Stimulated activated CD8-positive, alpha-beta memory T cell treated with anti-CD3 and anti-CD28 coated beads, Interleukin-12 subunit alpha, Interleukin-12 subunit beta, amount 100 ng/mL, for 4 hours (primary cell): ENCODE measurements around the gene BIRC5.
A peak's percentile ranks its signal among the peaks of the same experiment; 100 is the strongest.

Source experiments
- DNase-seq: peaks from one replicate; pipeline ENCODE4 v3.0.0-alpha.2; 2020; ENCODE audit warnings: low read depth

Gene BIRC5

DNA sequence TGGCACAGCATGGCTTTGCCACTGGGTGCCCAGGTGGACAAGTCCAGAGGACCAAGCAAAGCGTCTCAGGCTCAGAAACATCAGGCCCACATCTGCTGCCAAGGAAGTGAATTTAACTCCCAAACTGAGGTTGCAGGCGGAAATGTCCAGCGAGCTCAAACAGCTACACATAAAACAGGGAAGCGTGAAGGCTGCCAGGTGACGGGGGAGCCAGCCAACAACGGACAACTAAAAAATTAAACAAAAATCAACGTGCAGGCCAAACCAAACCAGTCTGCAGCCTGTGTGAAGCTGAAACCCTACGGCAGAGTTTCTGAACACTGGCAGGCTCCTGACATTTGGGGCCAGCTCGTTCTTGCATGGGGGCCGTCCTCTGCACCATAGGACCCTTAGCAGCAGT lies 29.7 kb upstream of the BIRC5 start:
- no peak for DNase-seq

DNA sequence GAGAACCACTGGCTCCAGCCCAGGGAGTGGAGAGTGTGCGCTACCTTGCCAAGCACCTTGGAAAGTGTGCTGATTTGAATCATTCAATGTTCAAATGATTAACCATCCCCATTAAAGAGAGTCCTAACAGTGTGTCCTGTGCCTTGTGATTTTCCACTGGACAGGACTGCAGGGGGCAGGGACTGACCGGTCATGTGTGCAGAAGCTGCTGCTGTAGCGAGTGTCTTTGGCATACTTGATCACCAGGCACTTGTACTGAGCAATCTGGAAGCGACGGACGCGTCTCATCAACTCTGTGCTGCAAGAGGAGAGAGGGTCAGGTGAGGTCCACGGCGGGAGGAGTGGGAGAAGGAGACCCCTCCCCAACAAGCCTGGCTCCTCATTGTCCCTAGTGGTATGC lies 29.2 kb upstream of the BIRC5 start:
- no peak for DNase-seq

DNA sequence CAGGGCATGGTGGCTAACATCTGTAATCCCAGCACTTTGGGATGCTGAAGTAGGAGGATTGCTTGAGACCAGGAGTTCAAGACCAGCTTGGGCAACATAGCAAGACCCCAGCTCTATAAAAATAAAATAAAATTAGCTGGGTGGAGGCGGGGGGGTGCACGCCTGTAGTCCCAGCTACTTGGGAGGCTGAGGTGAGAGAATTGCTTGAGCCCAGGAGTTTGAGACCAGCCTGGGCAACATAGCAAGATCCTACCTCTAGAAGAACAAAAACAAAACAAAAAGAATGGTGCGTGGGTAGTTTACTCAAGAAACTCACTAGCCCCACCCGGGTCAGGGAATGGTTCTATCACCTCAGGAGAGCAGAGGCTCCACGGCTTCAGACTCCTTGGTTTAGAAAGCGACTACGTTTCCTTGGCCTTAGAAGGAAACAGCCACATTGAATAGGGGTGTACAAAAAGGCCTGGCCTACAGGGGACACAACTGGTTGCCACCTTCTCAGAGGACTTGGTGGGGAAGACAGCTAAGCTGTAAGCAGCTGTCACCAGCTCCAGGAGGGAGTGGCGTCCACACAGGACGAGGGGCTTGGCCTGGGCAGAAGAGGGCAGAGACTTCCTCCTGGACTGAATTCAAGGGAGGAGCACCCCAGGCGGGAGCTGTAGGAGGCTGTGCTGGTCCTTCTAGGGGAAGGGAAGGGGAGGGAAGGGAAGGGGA lies 27.9 kb upstream of the BIRC5 start:
- DNase-seq, result no peak

DNA sequence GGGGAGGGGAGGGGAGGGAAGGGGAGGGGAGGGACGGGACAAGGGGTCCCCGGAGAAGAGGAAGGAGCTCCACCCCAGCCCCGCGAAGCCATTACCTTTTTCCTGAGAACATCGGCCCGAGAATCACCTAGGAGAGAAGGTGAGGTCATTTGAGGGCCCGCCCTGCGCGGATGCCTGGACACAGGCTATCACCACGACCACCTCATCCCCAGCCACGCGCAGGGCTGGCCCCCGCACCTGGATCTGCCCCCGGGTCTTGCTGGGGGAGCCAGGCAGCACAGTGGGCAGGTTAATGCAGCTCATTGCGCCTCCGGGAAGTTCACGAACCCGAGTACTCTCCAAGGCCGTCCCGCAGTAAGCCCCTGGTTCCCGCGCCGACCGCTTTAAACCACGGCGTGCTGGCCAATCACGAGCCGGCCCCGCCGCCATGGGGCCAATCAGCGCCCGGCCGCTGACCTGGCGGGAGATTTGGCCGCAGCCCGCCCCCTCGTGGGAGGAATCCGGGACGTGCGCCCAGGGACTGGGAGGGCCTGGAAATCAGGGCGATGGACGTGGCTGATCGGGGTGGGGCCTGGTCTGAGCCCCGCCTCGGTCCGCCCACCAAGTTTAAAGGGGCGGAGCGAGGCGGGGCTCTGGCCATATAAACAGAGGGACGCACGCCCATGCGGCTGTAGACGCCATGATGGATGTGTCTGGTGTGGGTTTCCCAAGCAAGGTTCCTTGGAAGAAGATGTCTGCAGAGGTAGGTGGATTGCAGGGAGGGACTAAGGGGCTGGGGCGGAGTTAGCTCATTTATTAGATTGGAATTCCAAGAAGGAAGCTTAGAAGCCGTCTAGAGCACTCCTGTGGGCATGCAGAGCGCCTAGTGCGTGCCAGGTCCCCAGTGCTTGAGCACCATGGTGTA lies 27.1 kb upstream of the BIRC5 start, which contains the start of the genes AFMID and TK1:
Gene AFMID (plus strand): TSS at position 671 of the 904 bp plus-strand sequence. CDS start 9 bp downstream, at position 680.
Gene TK1 (minus strand): TSS at position 361 of the 904 bp plus-strand sequence. CDS start 58 bp downstream, at position 303.
- DNase-seq, result peak; percentile 62

DNA sequence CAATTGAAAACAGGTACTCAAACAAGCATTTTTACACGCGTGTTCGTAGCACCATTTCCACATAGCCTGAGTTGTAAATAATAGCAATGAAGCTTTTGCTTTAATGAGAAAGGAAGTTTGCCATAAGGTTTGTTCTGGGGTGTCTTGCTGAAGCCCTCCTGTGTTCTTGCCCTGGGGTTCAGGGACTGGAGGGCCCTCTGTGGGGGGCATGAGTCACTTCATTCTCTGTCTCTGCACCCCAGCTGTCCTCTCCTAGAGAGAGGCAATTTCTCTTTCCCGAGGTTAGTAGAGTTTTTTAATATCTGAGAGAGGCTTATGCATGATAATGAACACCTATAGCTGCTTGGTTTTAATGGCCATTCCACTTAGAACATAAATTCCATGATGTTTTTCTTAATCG lies 17.3 kb upstream of the BIRC5 start:
- DNase-seq, result no peak

DNA sequence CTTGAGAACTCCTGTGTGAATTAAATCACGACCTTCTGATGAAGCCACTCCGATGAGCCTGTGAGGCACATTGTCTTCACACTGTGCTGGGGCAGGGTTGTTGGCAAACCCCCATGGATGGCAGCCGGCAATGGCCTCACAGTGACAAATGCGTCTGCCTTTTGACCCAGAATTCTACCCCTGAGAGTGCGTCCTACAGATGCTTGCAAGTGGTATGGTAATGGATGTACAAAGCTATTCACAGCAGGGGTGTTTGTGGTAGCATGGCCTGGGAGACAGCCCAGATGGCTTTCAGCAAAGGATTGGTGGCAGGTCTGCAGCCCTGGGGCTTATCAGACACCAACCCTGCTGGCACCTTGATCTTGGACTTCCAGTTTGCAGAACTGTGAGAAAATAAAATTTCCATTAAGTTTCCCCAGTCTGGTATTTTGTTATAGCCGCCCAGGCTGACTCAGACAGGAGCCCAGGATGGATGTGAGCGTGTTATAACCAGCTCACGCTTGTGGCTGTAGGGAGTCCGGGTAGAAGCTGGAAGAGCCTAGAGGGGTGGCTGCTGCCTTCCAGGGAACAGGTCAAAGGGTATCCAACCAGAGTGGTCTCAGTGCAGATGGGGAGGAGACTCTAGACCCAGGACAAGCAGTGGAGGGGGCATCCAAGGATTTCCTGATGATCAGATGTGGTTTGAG lies 16.8 kb upstream of the BIRC5 start:
- no peak for DNase-seq

DNA sequence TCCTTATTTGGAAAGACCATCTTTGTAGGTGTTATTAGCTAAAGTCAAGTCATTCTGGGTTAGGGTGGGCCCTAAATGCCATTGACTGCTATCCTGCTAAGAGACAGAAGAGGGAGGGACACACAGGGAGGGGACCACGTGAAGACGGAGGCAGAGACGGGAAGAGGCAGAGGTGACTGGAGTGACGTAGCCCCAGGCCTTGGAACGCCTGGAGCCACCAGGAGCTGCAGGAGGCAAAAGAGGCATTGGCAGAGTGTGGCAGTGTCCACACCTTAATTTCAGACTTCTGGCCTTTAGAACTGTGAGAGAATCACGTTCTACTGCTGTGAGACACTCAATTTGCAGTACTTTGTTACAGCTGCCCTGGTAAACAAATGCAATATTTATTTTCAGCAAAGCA lies 13.6 kb upstream of the BIRC5 start:
- DNase-seq, result no peak

DNA sequence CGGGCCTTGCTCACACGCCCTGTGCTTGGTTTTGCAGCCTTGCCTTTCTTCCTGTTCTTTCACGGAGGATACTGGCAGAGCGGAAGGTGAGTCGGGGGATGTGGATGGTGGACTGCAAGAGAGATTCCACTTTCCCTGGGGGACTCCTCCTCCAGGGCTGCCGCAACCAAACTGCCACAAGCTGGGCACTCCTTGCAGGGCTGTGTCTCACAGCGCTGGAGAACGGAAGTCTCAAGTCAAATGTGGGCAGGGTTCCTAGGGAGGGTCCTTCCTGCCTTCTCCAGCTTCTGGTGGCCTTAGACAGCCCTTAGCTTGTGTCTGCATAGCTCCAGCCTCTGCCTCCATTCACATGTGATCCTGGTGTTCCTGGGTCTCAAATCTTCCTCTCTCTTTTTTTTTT lies 11.4 kb upstream of the BIRC5 start:
- no peak for DNase-seq

DNA sequence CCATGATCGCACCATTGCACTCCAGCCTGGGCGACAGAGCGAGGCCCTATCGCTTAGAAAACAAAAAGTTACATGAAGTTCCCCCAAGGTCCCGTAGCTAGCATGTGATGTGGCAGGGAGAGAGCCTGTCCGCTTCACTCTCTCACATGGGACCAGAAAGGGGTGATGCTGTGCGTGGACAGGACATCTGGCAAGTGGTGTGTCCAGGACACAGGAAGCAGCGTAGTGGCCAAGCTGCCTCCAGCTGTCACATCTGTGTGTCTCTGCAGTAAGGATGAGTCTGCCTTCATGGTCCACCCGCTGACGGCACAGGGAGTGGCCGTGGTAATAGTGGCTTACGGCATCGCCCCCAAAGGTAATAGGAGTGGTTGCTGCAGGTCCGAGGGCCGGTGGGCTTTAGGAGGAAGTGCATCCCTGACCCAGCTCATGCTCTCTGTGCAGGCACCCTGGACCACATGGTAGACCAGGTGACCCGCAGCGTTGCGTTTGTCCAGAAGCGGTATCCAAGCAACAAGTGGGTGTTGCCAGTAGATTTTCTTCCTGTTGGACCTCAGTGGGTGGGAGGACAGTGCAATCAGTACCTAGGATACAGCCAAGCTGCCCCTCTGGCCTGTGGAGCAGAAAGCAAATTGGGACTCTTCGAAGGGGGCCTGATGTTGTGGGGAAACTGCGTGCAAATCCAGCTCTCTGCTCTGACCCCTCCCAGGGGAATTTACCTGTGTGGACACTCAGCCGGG lies 9.5 kb upstream of the BIRC5 start:
- no peak for DNase-seq

DNA sequence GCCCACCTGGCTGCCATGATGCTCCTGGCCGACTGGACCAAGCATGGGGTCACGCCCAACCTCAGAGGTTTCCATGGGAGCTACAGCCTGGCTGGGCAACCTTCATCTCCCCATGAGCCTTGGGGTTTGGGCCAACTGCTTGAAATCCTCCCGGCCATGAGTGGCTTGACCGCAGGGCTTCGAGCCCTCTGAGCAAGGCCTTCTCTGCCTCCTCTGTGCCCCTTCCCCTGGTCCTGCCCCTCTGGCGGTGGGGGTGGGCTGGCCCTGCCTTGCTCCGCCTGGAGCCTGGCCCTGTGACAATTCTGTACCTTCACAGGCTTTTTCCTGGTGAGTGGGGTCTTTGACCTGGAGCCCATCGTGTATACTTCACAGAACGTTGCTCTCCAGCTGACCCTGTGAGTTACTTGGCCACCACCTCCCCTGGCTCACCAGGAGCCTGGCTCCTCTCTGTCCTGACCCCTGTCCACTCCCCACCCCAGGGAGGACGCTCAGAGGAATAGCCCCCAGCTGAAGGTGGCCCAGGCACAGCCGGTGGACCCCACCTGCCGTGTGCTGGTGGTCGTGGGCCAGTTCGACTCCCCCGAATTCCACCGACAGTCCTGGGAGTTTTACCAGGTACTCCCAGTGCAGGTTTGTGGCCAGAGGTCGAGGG lies 8.8 kb upstream of the BIRC5 start:
- DNase-seq, result no peak

DNA sequence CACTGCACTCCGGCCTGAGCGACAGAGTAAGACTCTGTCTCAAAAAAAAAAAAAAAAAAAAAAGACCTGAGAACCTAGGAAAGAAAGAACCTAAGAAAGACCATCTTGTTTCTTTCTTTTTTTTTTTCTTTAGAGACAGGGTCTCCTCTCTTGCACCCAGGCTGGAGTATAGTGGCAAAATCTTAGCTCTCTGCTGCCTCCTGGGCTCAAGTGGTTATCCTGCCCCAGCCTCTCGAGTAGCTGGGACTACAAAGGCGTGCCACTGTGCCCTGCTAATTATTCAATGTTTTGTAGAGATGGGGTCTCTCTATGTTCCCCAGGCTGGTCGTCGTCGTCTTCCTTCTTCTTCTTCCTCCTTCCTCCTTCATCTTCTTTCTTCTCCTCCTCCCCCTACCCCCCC lies 7.8 kb upstream of the BIRC5 start:
- no peak for DNase-seq

DNA sequence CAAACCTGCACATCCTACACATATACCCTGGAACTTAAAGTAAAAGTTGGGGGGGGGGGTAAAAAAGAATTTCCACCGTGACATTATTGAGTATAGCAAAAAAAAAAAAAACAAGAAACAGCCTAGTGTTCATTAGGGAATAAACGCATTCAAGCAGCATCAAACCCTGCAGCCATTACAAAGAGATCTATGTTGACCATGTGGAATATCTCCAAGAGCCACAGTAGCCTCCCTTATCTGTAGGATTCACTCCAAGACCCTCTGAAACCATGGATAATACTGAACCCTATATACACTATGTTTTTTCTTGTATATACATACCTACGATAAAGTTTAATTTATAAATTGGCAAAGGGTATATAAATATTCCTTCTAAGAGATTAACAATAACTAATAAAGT lies 5.6 kb upstream of the BIRC5 start:
- DNase-seq, result no peak

DNA sequence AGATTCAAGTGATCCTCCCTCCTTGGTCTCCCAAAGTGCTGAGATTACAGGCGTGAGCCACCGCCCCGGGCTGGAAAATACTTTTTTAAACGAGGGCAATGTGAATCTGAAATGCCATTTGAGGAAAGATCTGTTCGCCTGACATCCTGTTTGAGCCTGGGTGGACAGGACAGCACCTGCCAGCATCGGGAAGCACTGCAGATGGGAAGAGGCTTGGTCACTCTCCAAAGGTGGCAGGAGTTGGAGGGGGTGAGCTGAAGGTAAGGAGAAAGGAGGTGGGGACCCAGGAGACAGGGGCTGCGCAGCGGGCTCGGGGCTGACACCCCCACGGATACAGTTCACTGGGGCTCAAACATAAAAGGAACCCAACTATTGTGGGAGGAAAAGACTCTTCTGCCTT lies 3.9 kb upstream of the BIRC5 start:
- DNase-seq, result no peak

DNA sequence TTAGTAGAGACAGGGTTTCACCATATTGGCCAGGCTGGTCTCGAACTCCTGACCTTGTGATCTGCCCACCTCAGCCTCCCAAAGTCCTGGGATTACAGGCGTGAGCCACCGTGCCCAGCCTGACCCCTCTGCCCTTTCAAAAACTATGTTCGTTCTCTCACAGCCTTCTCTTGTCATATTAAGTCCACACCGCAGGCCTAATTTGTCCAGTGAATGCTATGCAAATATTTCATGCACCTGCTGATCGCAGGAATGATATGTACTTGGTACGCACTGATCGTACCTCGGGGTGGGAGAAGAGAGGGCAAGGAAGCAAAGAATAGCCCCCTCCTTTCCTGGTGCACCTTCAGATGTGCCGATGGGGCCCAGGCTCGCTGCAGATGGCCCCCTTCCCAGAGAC lies 3.0 kb upstream of the BIRC5 start:
- DNase-seq, result no peak

DNA sequence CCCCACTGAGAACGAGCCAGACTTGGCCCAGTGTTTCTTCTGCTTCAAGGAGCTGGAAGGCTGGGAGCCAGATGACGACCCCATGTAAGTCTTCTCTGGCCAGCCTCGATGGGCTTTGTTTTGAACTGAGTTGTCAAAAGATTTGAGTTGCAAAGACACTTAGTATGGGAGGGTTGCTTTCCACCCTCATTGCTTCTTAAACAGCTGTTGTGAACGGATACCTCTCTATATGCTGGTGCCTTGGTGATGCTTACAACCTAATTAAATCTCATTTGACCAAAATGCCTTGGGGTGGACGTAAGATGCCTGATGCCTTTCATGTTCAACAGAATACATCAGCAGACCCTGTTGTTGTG lies 631 bp downstream of the BIRC5 start:
- no peak for DNase-seq

DNA sequence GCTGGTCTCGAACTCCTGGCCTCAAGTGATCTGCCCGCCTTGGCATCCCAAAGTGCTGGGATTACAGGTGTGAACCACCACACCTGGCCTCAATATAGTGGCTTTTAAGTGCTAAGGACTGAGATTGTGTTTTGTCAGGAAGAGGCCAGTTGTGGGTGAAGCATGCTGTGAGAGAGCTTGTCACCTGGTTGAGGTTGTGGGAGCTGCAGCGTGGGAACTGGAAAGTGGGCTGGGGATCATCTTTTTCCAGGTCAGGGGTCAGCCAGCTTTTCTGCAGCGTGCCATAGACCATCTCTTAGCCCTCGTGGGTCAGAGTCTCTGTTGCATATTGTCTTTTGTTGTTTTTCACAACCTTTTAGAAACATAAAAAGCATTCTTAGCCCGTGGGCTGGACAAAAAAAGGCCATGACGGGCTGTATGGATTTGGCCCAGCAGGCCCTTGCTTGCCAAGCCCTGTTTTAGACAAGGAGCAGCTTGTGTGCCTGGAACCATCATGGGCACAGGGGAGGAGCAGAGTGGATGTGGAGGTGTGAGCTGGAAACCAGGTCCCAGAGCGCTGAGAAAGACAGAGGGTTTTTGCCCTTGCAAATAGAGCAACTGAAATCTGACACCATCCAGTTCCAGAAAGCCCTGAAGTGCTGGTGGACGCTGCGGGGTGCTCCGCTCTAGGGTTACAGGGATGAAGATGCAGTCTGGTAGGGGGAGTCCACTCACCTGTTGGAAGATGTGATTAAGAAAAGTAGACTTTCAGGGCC lies 5.5 kb downstream of the BIRC5 start:
- no peak for DNase-seq

DNA sequence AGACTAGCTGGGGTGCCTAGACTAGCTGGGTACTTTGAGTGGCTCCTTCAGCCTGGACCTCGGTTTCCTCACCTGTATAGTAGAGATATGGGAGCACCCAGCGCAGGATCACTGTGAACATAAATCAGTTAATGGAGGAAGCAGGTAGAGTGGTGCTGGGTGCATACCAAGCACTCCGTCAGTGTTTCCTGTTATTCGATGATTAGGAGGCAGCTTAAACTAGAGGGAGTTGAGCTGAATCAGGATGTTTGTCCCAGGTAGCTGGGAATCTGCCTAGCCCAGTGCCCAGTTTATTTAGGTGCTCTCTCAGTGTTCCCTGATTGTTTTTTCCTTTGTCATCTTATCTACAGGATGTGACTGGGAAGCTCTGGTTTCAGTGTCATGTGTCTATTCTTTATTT lies 9.0 kb downstream of the BIRC5 start:
- no peak for DNase-seq

DNA sequence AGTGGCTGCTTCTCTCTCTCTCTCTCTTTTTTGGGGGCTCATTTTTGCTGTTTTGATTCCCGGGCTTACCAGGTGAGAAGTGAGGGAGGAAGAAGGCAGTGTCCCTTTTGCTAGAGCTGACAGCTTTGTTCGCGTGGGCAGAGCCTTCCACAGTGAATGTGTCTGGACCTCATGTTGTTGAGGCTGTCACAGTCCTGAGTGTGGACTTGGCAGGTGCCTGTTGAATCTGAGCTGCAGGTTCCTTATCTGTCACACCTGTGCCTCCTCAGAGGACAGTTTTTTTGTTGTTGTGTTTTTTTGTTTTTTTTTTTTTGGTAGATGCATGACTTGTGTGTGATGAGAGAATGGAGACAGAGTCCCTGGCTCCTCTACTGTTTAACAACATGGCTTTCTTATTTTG lies 9.7 kb downstream of the BIRC5 start:
- no peak for DNase-seq

DNA sequence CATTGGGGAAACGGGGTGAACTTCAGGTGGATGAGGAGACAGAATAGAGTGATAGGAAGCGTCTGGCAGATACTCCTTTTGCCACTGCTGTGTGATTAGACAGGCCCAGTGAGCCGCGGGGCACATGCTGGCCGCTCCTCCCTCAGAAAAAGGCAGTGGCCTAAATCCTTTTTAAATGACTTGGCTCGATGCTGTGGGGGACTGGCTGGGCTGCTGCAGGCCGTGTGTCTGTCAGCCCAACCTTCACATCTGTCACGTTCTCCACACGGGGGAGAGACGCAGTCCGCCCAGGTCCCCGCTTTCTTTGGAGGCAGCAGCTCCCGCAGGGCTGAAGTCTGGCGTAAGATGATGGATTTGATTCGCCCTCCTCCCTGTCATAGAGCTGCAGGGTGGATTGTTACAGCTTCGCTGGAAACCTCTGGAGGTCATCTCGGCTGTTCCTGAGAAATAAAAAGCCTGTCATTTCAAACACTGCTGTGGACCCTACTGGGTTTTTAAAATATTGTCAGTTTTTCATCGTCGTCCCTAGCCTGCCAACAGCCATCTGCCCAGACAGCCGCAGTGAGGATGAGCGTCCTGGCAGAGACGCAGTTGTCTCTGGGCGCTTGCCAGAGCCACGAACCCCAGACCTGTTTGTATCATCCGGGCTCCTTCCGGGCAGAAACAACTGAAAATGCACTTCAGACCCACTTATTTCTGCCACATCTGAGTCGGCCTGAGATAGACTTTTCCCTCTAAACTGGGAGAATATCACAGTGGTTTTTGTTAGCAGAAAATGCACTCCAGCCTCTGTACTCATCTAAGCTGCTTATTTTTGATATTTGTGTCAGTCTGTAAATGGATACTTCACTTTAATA lies 10.4 kb downstream of the BIRC5 start:
- DNase-seq, result no peak
